GM19193 (cell line): Measurements from ENCODE around the gene WASHC3.

Experiments
- POLR2A ChIP-seq: IDR thresholded peaks from 4 replicates; pipeline ENCODE4 v1.6.1; 2011; ENCODE audit not compliant: insufficient read depth, insufficient read length; ENCODE audit errors: extremely low read depth

Gene WASHC3

DNA sequence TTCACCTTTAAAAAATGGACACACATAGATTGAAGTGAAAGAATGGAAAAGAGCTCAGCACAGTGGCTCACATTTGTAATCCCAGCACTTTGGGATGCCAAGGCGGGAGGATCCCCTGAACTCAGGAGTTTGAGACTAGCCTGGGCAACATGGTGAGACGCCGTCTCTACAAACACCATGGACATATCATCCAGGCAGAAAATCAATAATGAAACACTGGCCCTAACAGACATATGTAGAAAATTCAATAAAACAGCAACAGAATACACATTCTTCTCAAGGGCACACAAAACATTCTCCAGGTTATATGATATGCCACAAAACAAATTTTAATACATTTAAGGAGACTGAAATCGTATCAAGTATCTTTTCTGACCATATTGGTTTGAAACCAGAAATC, 7.4 kb downstream of the WASHC3 start:
- no peak for TF ChIP-seq POLR2A

GRCh38 chr12:102053062-102053349, 8.8 kb downstream of the WASHC3 start:
- no peak for TF ChIP-seq POLR2A

DNA sequence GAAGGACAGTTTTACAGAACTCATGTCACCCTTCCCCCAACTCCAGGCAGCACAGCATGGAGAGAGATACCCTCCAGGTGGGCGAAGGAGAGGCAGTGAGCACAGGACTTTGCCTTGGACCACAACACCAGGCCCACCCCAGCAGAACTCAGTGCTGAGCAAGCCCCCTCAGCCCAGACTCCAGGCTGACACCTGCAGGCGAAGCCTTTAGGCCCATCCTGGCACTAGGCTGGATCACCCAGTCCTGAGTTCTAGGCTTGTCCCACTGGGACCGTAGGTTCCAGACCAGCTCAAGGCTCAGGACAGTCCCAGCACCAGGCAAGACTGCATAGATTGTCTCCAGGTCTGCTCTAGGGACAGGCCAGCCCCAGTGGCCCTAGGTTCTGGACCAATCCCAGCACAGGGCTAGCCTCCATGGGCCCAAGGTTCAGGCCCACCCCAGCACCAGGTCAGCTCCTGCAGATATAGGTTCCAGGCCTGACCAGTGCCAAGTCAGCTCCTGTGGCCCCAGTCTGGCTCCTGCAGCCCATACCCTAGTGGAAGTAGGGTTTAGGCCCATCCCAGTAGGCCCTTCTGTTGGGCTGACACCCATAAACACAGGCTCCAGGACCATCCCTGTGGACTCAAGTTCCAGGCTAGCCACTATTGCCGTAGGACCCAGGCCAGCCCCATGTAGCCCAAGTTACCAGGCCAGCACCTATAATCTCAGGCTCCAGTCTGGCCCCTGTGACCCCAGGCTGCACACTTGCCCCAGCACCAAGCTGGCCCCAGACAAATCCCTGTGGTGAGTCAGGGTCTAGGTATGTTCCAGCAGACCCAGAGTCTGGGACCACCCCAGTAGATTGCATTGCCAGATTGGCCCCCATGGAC, 9.4 kb downstream of the WASHC3 start:
- TF ChIP-seq POLR2A, result no peak

DNA sequence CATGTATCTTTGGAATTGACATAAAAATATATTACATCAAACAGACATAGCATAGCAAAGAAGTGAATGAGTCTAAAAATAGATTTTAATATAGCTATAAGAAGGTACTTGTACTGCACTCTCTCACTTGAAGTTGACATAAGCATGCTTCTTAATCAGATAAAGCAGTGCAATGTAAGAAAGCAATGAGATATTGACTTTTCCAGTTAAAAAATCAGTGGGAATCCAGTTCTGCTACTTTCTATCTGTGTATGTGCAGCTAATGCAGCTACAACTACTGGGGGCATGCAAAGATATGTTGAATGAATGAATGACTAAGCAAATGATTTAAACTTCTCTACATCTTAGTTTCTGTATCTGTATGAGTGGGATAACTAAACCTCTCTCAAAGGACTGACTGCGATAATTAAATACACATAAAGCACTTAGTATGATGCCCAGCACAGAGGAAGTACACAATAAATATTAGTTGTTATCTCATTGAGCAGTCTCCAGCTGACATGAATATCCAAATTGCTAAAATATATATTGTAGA, 10.3 kb downstream of the WASHC3 start:
- no peak for TF ChIP-seq POLR2A

- no peak for TF ChIP-seq POLR2A
These were observed 10.9 kb downstream of the WASHC3 start for GRCh38 chr12:102050660-102051430.

GRCh38 chr12:102043928-102044327, 17.9 kb downstream of the WASHC3 start:
- TF ChIP-seq POLR2A, result no peak

GRCh38 chr12:102033991-102034745, 27.6 kb downstream of the WASHC3 start:
- TF ChIP-seq POLR2A, result no peak

DNA sequence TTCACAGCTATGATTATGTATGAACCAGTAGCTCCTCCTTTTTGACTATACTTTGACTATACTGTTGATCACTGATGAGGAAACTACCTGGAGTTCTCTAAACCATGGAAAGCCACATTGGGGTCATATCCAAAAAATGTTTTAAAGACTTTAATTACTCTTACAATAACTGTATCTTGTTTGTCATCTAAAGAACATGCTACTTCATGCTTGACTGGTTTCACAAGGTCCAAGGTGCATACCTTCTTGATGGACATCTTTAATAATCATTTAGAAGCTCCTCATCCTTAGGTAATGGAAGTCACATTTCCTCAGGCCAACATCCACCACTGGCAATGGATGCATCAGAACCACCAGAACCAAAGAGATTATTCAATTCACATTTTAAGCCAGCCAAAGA, 29.9 kb downstream of the WASHC3 start:
- no peak for TF ChIP-seq POLR2A

GRCh38 chr12:102029141-102029540, 32.6 kb downstream of the WASHC3 start:
- no peak for TF ChIP-seq POLR2A

- no peak for TF ChIP-seq POLR2A
These were observed 35.1 kb downstream of the WASHC3 start for GRCh38 chr12:102026728-102027127.

DNA sequence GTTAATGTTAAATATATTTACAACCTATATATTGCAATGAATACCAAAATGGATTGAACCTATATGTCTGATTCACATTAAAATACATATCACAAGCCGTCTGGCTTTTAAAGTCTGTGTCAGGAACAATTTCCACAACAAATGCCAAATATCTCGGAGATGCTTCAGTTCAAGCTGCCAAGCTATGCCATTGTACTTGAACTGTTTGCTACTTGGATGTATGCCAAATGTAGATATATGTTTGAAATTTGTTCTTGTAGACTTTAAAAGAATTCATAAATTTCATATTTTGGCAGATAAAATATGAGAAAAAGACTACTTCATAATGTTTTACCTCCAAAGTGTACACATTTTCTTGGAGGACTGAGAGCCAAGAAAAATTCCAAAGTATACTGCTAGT, 37.0 kb downstream of the WASHC3 start:
- no peak for TF ChIP-seq POLR2A

DNA sequence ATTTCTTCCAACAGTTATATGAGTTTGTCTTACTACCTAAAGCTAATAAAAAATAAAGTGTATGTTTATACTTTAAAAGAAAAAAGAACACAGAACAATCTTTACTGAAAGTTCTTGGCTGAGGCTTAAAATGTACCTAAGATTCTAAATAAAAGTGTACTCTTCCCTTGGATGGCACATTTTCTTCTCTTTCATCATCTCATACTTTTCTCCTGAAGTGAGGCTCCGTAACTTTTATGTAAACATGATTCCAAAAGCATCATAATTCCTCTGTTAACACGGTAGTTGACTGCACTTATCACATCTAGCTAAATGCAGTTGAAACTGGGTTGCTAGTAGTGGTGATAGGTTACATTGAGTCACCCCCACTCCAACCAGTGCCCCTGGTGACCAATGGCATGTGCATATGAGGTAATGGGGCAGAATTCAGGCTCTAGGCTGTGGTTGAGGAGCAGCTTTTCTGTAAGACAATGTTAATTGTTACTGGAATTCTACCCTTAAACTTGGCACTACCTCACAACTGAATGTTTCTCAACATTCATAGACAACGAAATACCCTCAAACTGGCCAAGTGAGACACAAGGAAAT, 38.4 kb downstream of the WASHC3 start:
- no peak for TF ChIP-seq POLR2A

GRCh38 chr12:102022286-102022685, 39.5 kb downstream of the WASHC3 start:
- TF ChIP-seq POLR2A, result no peak

- no peak for TF ChIP-seq POLR2A
These were observed 40.1 kb downstream of the WASHC3 start for GRCh38 chr12:102021540-102022246.

- no peak for TF ChIP-seq POLR2A
These were observed 45.3 kb downstream of the WASHC3 start for GRCh38 chr12:102016472-102016871.
